ENCODE data around the gene TTC7B.

TTC7B gene

GRCh38 chr14:90518941-90519256, 297.3 kb downstream of the TTC7B start:
- Histone ChIP-seq H3K27me3 (ENCODE audit: insufficient read depth, poor library complexity, severe bottlenecking) (no peaks in the 10 kb centered on the region), H3K4me3 (replicated peaks; ENCODE audit: insufficient read depth, low read length) (no peak overlapping the region), H3K27ac (replicated peaks) (no peak overlapping the region)
- DNase-seq (ENCODE audit: low read depth in 1 of 2, low spot score in 1 of 2) = peak in 1 of 2 experiments; percentile 23
- TF ChIP-seq GABPA (IDR thresholded peaks at IDR 0.05; ENCODE audit: low read depth) = no peak
- TF ChIP-seq SPI1 (IDR thresholded peaks at IDR 0.05; ENCODE audit: borderline replicate concordance, low read depth) = no peak
- TF ChIP-seq POLR2AphosphoS5 (IDR thresholded peaks at IDR 0.05; ENCODE audit: low read depth) = no peak
- no peak for TF ChIP-seq REST (IDR thresholded peaks at IDR 0.05; ENCODE audit: insufficient replicate concordance, low read depth)
- no peak for TF ChIP-seq CTCF (IDR thresholded peaks at IDR 0.05; ENCODE audit: insufficient read depth, low read length)

GRCh38 chr14:90518069-90518940, 297.9 kb downstream of the TTC7B start:
- DNase-seq (ENCODE audit: low read depth in 1 of 2, low spot score in 1 of 2) = no peak
- no peak overlapping the region for H3K27ac ChIP-seq (replicated peaks)
- TF ChIP-seq CTCF (IDR thresholded peaks at IDR 0.05; ENCODE audit: insufficient read depth, low read length) (no peak), REST (IDR thresholded peaks at IDR 0.05; ENCODE audit: insufficient replicate concordance, low read depth) (no peak), GABPA (IDR thresholded peaks at IDR 0.05; ENCODE audit: low read depth) (no peak), POLR2AphosphoS5 (IDR thresholded peaks at IDR 0.05; ENCODE audit: low read depth) (no peak), SPI1 (IDR thresholded peaks at IDR 0.05; ENCODE audit: borderline replicate concordance, low read depth) (no peak)
- H3K27me3 ChIP-seq (ENCODE audit: insufficient read depth, poor library complexity, severe bottlenecking) = no peaks in the 10 kb centered on the region
- H3K4me3 ChIP-seq (replicated peaks; ENCODE audit: insufficient read depth, low read length) = no peak overlapping the region

DNA sequence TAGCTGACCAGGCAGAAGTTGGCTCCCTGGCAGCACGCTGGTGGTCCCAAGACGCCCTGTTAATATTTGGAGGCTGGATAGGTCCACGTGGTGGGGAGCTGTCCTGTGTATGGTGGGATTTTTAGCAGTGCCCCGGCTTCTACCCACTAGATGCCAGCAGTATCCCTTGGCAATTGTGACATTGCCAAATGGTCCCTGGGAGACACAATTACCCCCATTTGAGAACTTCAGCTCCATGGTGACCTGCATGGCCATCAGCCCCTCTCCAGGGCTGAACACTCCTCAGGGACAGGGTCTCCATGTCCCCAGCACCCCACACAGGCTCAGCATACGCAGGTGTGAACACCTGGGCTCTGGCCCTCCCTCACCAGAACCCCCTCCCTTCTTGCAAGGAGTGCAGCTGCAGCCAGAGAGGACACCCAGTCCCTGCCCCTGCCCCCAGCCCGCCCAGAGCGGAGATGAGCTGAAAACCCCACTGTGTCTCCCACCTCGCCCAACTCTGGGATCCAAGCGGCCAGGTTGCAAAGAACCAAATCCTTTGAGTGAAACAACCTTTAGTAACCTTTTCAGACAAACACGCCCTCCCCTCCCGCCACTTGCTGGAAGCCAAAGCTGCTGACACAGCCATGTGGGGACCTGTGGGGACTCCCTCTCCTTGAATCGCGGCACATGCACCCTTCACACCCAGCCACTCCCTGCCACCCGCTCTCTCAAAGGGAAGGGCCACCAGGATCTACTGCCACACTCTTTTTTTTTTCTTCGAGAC, 299.0 kb downstream of the TTC7B start:
- Histone ChIP-seq H3K27me3 (ENCODE audit: insufficient read depth, poor library complexity, severe bottlenecking) (no peaks in the 10 kb centered on the region), H3K4me3 (replicated peaks; ENCODE audit: insufficient read depth, low read length) (no peak overlapping the region), H3K27ac (replicated peaks) (no peak overlapping the region)
- no peak for DNase-seq (ENCODE audit: low read depth in 1 of 2, low spot score in 1 of 2)
- no peak for TF ChIP-seq SPI1 (IDR thresholded peaks at IDR 0.05; ENCODE audit: borderline replicate concordance, low read depth)
- no peak for TF ChIP-seq CTCF (IDR thresholded peaks at IDR 0.05; ENCODE audit: insufficient read depth, low read length)

Measured in HL-60 (cell line).